Upper lobe of right lung (tissue), 1 donor: ENCODE measurements around the gene LAMA2. TPM values are rescaled to one million over a fixed set of nuclear protein-coding genes. Genes with fewer than 3 reads are reported as not detected.
A peak's percentile ranks its signal among the peaks of the same experiment; 100 is the strongest.

ENCODE experiments used
- ATAC-seq: fragments of 200-7000 bp; cut with Tn5 transposase; one replicate; pipeline ENCODE4 v1.9.1; 2020; ENCODE audit warnings: mild to moderate bottlenecking, moderate library complexity
- DNase-seq: peaks from one replicate; pipeline ENCODE4 v3.0.0-alpha.2; 2020
- H3K27ac ChIP-seq: fragments of 200-600 bp; one replicate; pipeline ENCODE4 v1.8.0; 2022
- H3K27me3 ChIP-seq: fragments of 200-600 bp; one replicate; pipeline ENCODE4 v1.8.0; 2022; ENCODE audit warnings: mild to moderate bottlenecking
- H3K36me3 ChIP-seq: fragments of 200-600 bp; one replicate; pipeline ENCODE4 v1.8.0; 2022
- H3K4me1 ChIP-seq: fragments of 200-600 bp; one replicate; pipeline ENCODE4 v1.8.0; 2022
- H3K4me3 ChIP-seq: fragments of 200-600 bp; one replicate; pipeline ENCODE4 v1.8.0; 2022; ENCODE audit warnings: mild to moderate bottlenecking
- H3K9me3 ChIP-seq: fragments of 200-600 bp; one replicate; pipeline ENCODE4 v1.8.0; 2022
- intact Hi-C: fragments of 100-400 bp; cut with DNase I; formaldehyde crosslinking; loops from one replicate; pipeline ENCODE4 v1.11.0; 2022
- total RNA-seq: library from RNA; stranded (reverse); fragmentation: NEBNext Ultra II Directional; extraction: Animal tissue kit (Norgen Biotek cat#: 25700); gene quantifications from one replicate; pipeline ENCODE4 v1.2.1, GENCODE V29; 2021
- TF ChIP-seq, protein P1 (sequence below): fragments of 200-600 bp; IDR thresholded peaks from one replicate; pipeline ENCODE4 v1.8.0; 2022; ENCODE audit warnings: antibody characterized with exemption
- donor health status: DM: no; HTN: yes; CAD: no; lungs with severe emphysema.

Gene LAMA2
- total RNA-seq, 1 donor from 2014 or later, result 42.1 TPM

DNA sequence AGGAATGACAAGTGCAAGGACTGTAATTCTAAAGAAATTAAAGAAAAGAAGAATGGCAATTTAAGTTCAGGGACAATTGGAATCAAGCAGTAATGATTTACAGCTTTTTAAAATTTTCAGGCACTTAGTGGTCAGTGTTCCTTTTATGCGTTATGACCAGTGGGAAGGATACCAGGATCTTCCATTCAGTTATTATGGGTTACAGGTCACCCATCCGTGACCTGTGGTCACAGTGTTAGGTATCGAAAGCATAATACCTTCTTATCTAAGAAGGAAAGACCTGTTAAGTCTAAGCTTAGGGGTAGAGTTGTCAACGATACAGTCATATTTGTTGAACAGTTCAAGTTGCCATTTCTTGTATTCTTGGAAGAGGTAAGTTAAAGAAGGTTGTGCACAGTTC, 253.8 kb downstream of the LAMA2 start:
- intact Hi-C loops, result no loop called here
- H3K27me3 ChIP-seq, result no peaks in the 10 kb centered on the region

DNA sequence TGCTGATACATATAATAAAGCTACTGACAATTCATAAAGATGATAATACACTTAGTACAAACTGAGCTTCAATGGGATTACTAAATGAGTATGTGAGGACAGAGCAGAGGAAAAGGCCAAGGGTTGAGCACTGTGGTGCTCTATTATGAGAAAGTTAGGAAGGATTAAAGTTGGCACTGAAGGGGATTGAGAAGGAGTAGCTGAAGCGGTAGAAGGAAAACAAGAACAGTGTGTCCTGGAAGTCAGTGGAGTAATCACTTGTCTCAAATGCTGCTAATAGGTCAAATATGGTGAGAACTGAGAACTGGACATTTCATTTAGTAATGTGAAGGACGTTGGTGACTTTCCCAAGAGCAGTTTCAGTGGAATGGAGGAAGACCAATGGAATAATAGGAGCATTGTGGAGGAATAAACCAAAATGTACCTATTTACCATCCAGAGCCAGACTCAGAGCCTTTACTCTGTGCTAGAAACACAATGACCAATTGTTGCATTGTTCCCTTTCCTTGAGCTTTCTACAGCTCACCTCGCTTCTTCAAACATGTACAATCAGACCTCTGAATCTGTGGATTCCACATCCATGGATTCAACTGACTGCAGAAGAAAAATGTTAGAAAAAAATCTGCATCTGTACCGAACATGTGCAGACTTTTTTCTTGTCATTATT, 255.9 kb downstream of the LAMA2 start:
- ATAC-seq, result peak; percentile 50
- H3K36me3 ChIP-seq, result no peaks in the 10 kb centered on the region
- H3K27ac ChIP-seq, result no peak overlapping the region
- intact Hi-C loops, result no loop called here
- TF ChIP-seq, protein P1, sequence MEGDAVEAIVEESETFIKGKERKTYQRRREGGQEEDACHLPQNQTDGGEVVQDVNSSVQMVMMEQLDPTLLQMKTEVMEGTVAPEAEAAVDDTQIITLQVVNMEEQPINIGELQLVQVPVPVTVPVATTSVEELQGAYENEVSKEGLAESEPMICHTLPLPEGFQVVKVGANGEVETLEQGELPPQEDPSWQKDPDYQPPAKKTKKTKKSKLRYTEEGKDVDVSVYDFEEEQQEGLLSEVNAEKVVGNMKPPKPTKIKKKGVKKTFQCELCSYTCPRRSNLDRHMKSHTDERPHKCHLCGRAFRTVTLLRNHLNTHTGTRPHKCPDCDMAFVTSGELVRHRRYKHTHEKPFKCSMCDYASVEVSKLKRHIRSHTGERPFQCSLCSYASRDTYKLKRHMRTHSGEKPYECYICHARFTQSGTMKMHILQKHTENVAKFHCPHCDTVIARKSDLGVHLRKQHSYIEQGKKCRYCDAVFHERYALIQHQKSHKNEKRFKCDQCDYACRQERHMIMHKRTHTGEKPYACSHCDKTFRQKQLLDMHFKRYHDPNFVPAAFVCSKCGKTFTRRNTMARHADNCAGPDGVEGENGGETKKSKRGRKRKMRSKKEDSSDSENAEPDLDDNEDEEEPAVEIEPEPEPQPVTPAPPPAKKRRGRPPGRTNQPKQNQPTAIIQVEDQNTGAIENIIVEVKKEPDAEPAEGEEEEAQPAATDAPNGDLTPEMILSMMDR, result no peak
- no peaks in the 10 kb centered on the region for H3K27me3 ChIP-seq
- H3K4me1 ChIP-seq, result no peaks in the 10 kb centered on the region
- no peak overlapping the region for H3K4me3 ChIP-seq
- no peak for DNase-seq
- H3K9me3 ChIP-seq, result no peaks in the 10 kb centered on the region

More for the DNA sequence above, 253.8 kb downstream of the LAMA2 start:
- no peak for ATAC-seq
- no peak overlapping the region for H3K4me3 ChIP-seq
- TF ChIP-seq, protein P1, result no peak
- H3K4me1 ChIP-seq, result no peaks in the 10 kb centered on the region
- H3K36me3 ChIP-seq, result no peaks in the 10 kb centered on the region
- H3K9me3 ChIP-seq, result no peaks in the 10 kb centered on the region
- H3K27ac ChIP-seq, result no peak overlapping the region
- no peak for DNase-seq

DNA sequence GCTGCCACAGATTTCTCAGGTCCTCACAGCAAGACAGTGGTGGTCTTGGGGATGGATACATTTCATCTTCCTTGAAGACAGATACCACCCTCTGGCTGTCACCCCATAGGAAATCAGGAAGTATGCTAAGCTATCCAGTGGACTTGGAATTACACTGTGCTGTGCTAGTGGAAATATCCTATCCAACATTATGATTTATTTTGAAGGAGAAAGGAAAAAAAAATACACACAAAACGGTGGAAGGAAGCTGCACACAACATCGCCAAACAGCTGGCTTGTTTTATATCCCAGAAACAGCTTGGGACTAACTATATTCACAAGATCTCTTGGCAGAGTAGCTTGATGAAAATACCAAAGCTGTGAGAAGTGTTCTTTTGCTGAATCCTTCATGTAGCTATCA, 257.6 kb downstream of the LAMA2 start:
- DNase-seq, result no peak
- no peak for ATAC-seq
- TF ChIP-seq, protein P1, result no peak
- Histone ChIP-seq H3K27ac (no peak overlapping the region), H3K4me3 (no peak overlapping the region), H3K9me3 (no peaks in the 10 kb centered on the region), H3K36me3 (no peaks in the 10 kb centered on the region), H3K4me1 (no peaks in the 10 kb centered on the region), H3K27me3 (no peaks in the 10 kb centered on the region)
- intact Hi-C loops, result no loop called here

DNA sequence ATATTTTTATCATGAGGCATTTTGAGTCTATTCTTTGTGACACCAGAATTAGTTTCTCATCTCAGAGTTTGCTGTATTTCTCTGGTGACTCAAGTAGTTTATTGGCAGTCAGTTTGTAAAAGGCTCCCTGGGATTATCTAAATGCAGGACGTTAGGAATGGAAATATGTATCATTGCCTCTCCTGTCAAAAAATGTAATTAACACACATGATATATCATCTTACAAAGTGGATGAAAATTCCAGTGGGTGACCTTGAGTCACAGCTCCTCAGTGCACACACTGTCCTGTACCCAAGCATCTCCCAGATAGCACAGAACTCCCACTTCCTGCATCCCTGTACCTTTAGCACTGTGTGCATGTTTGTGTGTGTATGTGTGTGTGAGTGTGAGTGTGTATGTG, 258.6 kb downstream of the LAMA2 start:
- H3K27me3 ChIP-seq, result no peaks in the 10 kb centered on the region
- no peaks in the 10 kb centered on the region for H3K4me1 ChIP-seq
- no peak overlapping the region for H3K4me3 ChIP-seq
- peak overlapping the region; percentile 40 for H3K27ac ChIP-seq
- intact Hi-C loops, result no loop called here
- no peaks in the 10 kb centered on the region for H3K36me3 ChIP-seq
- DNase-seq (no peak), ATAC-seq (no peak)
- H3K9me3 ChIP-seq, result no peaks in the 10 kb centered on the region
- TF ChIP-seq, protein P1, result no peak

DNA sequence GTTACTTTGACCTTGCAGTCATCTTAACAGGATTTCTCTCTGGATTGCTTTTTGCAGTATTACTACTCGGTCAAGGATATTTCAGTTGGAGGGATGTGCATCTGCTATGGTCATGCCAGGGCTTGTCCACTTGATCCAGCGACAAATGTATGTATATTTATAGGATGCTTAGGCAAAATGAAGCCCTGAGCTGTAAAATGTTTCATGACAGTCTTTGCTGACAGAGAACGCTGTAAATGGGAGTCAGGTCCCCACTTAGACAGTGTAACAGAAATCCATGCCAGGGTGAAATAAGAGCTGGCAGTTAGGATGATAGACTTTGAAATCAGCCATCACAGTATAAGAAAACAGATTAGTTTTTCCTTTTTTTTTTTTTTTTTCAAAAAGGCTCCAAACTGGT, 264.0 kb downstream of the LAMA2 start:
- H3K27ac ChIP-seq, result no peak overlapping the region
- no peaks in the 10 kb centered on the region for H3K27me3 ChIP-seq
- no peaks in the 10 kb centered on the region for H3K36me3 ChIP-seq
- ATAC-seq (no peak), DNase-seq (no peak)
- no peak overlapping the region for H3K4me3 ChIP-seq
- intact Hi-C loops, result no loop called here
- H3K4me1 ChIP-seq, result no peaks in the 10 kb centered on the region
- no peaks in the 10 kb centered on the region for H3K9me3 ChIP-seq
- TF ChIP-seq, protein P1, result no peak

DNA sequence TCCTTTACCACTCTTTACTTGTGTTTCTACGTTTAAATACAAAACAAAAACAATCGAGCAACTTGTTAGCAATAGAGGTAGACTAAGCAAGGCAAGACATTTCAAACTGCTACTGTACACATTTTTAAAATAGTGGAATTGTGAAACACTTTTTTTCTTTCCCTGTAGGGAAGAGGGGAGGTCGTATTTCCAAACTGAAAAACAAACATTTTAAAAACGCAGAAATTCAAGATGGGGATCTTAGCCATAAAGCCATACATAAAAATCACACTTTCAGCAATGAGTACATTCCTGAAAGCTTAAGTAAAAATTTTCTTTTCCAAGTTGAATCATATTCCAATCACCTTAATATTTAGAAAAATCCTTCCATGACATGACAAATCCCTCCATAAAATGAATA, 267.6 kb downstream of the LAMA2 start:
- Histone ChIP-seq H3K9me3 (no peaks in the 10 kb centered on the region), H3K27ac (no peak overlapping the region), H3K27me3 (no peaks in the 10 kb centered on the region), H3K4me1 (no peaks in the 10 kb centered on the region), H3K4me3 (no peak overlapping the region), H3K36me3 (no peaks in the 10 kb centered on the region)
- TF ChIP-seq, protein P1, result no peak
- DNase-seq (no peak), ATAC-seq (no peak)
- intact Hi-C loops, result no loop called here
